GM12875 (cell line): ENCODE results near the gene ERC2.

Experiments used
- H3K4me3 ChIP-seq: one replicate; pipeline ENCODE4 v1.5.1; 2011; ENCODE audit warnings: low read depth, low read length, control low read depth
- CTCF ChIP-seq: IDR thresholded peaks from 2 replicates; pipeline ENCODE4 v1.5.1; 2011; ENCODE audit warnings: low read depth, mild to moderate bottlenecking, control low read depth, inconsistent platforms, low read length, moderate library complexity, borderline replicate concordance; ENCODE audit not compliant: insufficient read depth

The ERC2 gene

GRCh38 chr3:55828712-55829111, 639.6 kb downstream of the ERC2 start:
- TF ChIP-seq CTCF = no peak
- H3K4me3 ChIP-seq = no peak overlapping the region

GRCh38 chr3:55827786-55828185, 640.5 kb downstream of the ERC2 start:
- H3K4me3 ChIP-seq = no peak overlapping the region
- TF ChIP-seq CTCF = no peak

GRCh38 chr3:55826731-55827496, 641.4 kb downstream of the ERC2 start:
- H3K4me3 ChIP-seq = no peak overlapping the region
- TF ChIP-seq CTCF = no peak

DNA sequence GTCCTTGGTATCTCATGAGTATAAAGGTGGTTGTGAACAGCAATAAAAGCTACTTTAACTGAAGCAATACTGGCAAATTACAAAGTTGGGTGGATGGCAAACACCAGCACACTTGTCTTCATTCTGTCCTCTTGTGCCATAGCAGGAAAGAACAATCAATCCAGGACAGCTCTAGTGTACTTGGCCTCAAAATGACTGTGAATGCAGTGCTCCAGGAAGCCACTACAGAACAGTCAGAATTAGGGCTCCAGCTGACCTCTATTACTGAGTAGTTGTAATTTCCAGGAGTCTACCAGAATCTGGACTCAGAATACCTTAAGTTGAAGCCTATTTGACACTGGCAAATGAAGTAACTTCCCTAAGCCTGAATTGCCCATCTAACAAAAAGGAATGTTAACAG, 642.2 kb downstream of the ERC2 start:
- TF ChIP-seq CTCF = no peak
- no peak overlapping the region for H3K4me3 ChIP-seq

DNA sequence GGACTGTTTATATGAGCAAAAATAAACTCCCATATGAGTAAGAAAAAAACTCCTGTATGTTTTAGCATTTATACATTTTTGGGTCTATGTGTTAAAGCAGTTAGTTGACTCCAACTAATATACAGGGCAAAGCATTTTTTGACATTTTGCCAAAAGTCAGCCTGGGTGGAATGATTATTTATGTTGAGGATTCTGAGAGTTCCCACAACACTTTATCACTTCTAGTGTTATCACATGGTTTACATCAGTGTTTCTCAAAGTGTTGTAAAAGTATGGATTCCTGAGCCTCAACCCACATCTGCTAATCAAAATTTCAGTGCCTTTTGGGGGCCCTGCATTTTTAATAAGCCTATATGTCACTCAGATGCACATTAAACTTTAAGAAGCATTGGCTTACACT, 643.9 kb downstream of the ERC2 start:
- TF ChIP-seq CTCF = no peak
- H3K4me3 ChIP-seq = no peak overlapping the region

GRCh38 chr3:55823829-55824228, 644.4 kb downstream of the ERC2 start:
- no peak for TF ChIP-seq CTCF
- H3K4me3 ChIP-seq = no peak overlapping the region

DNA sequence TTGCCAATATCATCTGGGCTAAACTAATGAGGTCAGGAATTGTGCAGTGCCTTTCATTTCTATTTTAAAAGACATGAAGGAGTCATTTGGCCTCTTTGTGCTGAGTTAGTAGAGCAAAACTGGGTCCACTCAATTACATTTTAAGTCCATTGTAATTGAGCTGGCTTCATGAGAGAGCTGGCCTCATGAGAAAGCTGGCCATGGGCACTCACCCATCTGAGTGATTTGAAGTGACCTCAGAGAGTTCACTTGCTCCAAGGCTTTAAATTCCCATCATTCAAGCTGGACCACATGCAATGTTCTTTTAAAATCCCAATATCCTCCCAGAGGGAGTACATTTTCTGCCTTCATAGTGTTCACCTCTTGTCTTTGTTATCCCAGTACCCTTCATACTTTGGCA, 645.3 kb downstream of the ERC2 start:
- TF ChIP-seq CTCF = no peak
- H3K4me3 ChIP-seq = no peak overlapping the region
